GM12878 (cell line): ENCODE measurements around the gene OR2F2. TPM values are rescaled to one million over a fixed set of nuclear protein-coding genes. Genes with fewer than 3 reads are reported as not detected.

Experiments
- FOXM1 ChIP-seq: IDR thresholded peaks from 2 replicates; pipeline ENCODE4 v1.6.1; 2012; ENCODE audit warnings: low read depth, mild to moderate bottlenecking, inconsistent platforms, low read length, moderate library complexity
- MLLT1 ChIP-seq: fragments of 450-650 bp; IDR thresholded peaks from 2 replicates; pipeline ENCODE4 v1.6.1; 2016; ENCODE audit warnings: mild to moderate bottlenecking
- PKNOX1 ChIP-seq: fragments of 450-650 bp; IDR thresholded peaks from 2 replicates; pipeline ENCODE4 v1.6.1; 2016; ENCODE audit warnings: mild to moderate bottlenecking
- SIX5 ChIP-seq: IDR thresholded peaks from 2 replicates; pipeline ENCODE4 v1.6.1; 2011; ENCODE audit warnings: mild to moderate bottlenecking, low read depth, low read length, moderate library complexity; ENCODE audit not compliant: severe bottlenecking
- USF1 ChIP-seq: IDR thresholded peaks from 2 replicates; pipeline ENCODE4 v1.6.1; 2011; ENCODE audit warnings: borderline replicate concordance, low read depth, mild to moderate bottlenecking, moderate library complexity, mixed read lengths, low read length; ENCODE audit not compliant: insufficient read depth; ENCODE audit errors: extremely low read length
- ZBTB4 ChIP-seq: fragments of 450-650 bp; formaldehyde crosslinking; IDR thresholded peaks from 2 replicates; pipeline ENCODE4 v1.4.0; 2022; ENCODE audit warnings: mild to moderate bottlenecking, moderate library complexity
- ZNF274 ChIP-seq: IDR thresholded peaks from one replicate; pipeline ENCODE4 v1.8.0; 2011; ENCODE audit not compliant: insufficient read length, insufficient read depth
- polyA plus RNA-seq, 11 experiments: library from polyadenylated mRNA; depleted of rRNA in 4 of 11; unstranded in 6 of 11; stranded (reverse) in 5 of 11; fragments of >200 nt; fragmentation: Nextera tagmentation in 4 of 11; fragmentation: Illumina TruSeq in 1 of 11; extraction: Ambion mirVana in 4 of 11; extraction: Trizol in 1 of 11; gene quantifications; 1 replicate in 1 of 11; 2 replicates in 10 of 11; pipeline versions ENCODE4 v1.2.1 to v1.2.3, GENCODE V29; 2011 to 2016; ENCODE audit warnings: inconsistent platforms in 2 of 11, missing spikeins in 2 of 11, low read depth in 1 of 11
- total RNA-seq, 4 experiments: library from RNA; depleted of rRNA in 3 of 4; stranded (reverse); fragments of >200 nt in 3 of 4; fragmentation: Illumina TruSeq in 1 of 4; extraction: Trizol in 1 of 4; gene quantifications; 2 replicates each; pipeline versions ENCODE4 v1.2.1 to v1.2.3, GENCODE V29; 2013 to 2021

The OR2F2 gene
- total and polyA plus RNA-seq, 10 of the 15 experiments (the other 5 are each of a cell fraction or from before 2014, with no cell fraction given): not detected

- no peak for TF ChIP-seq USF1
- no peak for TF ChIP-seq MLLT1
- no peak for TF ChIP-seq FOXM1
- TF ChIP-seq ZBTB4 (CRISPR knock-in tag): no peak
- TF ChIP-seq SIX5: no peak
- TF ChIP-seq PKNOX1: no peak
- TF ChIP-seq ZNF274: no peak
These were observed 13.7 kb downstream of the OR2F2 start (continued) for GRCh38 chr7:143948733-143949132.
